Measurements from ENCODE around the gene ADGRG3. TPM values are rescaled to one million over a fixed set of nuclear protein-coding genes. Genes with fewer than 3 reads are reported as not detected.

ADGRG3 gene
- total and polyA plus RNA-seq, 2 of the 13 experiments (the other 11 are each of a cell fraction or from before 2014, with no cell fraction given): 2.7 to 11.8 TPM

DNA sequence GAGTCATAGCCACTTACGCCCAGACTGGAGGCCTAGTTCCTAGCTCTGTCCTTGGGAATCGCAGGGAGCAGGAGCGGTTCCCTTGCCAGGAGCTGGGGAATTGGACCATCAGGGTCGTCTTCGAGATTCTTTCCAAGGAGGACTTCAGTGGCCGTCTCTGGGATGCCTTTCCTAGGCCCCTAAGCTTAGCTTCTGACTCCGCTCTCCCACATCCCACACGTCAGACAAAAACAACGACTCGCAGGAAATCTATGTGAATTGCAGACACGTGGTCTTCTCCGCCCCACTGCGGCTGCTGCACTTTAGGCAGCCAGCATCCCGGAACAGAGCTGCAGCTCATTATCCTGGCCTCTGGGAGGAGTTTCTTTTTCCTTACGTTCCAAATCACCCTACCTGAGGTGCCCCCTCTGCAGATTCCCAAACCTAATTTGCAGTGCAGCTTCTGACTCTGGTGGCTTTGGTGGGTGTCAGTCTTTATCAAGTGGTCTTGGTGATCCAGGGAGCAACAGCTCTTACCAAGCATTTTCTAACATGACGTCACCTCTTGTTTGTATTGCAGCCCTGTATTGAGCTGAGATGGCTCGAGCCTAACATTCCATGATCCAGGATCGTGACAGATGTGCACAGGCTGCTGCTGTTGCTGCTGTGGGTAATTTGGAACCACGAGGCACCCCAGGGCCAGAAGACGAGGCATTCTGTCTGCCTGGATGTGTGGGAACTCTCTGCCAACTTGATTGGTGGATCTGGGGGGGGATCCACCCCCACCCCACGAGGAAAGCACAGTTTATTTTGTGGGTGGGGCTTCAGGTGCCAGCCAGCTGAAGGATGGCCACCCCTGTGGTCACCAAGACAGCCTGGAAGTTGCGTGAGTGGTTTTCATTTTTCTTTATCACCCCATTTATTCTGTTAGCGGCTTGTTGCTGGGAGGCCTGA, 68.6 kb downstream of the ADGRG3 start (continued):
- TF ChIP-seq, protein P1, sequence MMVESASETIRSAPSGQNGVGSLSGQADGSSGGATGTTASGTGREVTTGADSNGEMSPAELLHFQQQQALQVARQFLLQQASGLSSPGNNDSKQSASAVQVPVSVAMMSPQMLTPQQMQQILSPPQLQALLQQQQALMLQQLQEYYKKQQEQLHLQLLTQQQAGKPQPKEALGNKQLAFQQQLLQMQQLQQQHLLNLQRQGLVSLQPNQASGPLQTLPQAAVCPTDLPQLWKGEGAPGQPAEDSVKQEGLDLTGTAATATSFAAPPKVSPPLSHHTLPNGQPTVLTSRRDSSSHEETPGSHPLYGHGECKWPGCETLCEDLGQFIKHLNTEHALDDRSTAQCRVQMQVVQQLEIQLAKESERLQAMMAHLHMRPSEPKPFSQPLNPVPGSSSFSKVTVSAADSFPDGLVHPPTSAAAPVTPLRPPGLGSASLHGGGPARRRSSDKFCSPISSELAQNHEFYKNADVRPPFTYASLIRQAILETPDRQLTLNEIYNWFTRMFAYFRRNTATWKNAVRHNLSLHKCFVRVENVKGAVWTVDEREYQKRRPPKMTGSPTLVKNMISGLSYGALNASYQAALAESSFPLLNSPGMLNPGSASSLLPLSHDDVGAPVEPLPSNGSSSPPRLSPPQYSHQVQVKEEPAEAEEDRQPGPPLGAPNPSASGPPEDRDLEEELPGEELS (CRISPR knock-in tag; IDR thresholded peaks at IDR 0.05): peak; percentile 17; the same call in 1 of the 2 replicates
- TF ChIP-seq ZNF44 (CRISPR knock-in tag; IDR thresholded peaks at IDR 0.05) (no peak), ZNF709 (CRISPR knock-in tag; IDR thresholded peaks at IDR 0.05) (no peak), ZFY (CRISPR knock-in tag; IDR thresholded peaks at IDR 0.05) (peak; percentile 36; the same call in 1 of the 2 replicates), DPF2 (CRISPR knock-in tag; IDR thresholded peaks at IDR 0.05; ENCODE audit: borderline replicate concordance, low read depth) (no peak), PITX1 (CRISPR knock-in tag; IDR thresholded peaks at IDR 0.05) (no peak; the same call in 1 of the 2 replicates), ZNF205 (CRISPR knock-in tag; IDR thresholded peaks at IDR 0.05) (no peak), ARNT2 (CRISPR knock-in tag; IDR thresholded peaks at IDR 0.05; ENCODE audit: low read depth) (peak; percentile 40; the same call in 1 of the 2 replicates), ERF (CRISPR knock-in tag; IDR thresholded peaks at IDR 0.05) (0 out of 2 replicates have a peak, but pooled peaks have one; percentile 19), NCOA1 (CRISPR knock-in tag; IDR thresholded peaks at IDR 0.05) (no peak), NR2F2 (IDR thresholded peaks at IDR 0.05; ENCODE audit: borderline replicate concordance, low read depth) (no peak), NFYB (CRISPR knock-in tag; IDR thresholded peaks at IDR 0.05) (peak; percentile 31; the same call in 1 of the 2 replicates)
- TF ChIP-seq, protein P2, sequence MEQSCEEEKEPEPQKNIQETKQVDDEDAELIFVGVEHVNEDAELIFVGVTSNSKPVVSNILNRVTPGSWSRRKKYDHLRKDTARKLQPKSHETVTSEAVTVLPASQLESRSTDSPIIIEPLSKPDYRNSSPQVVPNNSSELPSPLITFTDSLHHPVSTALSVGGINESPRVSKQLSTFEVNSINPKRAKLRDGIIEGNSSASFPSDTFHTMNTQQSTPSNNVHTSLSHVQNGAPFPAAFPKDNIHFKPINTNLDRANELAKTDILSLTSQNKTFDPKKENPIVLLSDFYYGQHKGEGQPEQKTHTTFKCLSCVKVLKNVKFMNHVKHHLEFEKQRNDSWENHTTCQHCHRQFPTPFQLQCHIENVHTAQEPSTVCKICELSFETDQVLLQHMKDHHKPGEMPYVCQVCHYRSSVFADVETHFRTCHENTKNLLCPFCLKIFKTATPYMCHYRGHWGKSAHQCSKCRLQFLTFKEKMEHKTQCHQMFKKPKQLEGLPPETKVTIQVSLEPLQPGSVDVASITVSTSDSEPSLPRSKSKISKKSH (CRISPR knock-in tag; IDR thresholded peaks at IDR 0.05; ENCODE audit: borderline replicate concordance): no peak
- TF ChIP-seq, protein P3, sequence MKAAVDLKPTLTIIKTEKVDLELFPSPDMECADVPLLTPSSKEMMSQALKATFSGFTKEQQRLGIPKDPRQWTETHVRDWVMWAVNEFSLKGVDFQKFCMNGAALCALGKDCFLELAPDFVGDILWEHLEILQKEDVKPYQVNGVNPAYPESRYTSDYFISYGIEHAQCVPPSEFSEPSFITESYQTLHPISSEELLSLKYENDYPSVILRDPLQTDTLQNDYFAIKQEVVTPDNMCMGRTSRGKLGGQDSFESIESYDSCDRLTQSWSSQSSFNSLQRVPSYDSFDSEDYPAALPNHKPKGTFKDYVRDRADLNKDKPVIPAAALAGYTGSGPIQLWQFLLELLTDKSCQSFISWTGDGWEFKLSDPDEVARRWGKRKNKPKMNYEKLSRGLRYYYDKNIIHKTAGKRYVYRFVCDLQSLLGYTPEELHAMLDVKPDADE (CRISPR knock-in tag; IDR thresholded peaks at IDR 0.05): no peak
- TF ChIP-seq, protein P4, sequence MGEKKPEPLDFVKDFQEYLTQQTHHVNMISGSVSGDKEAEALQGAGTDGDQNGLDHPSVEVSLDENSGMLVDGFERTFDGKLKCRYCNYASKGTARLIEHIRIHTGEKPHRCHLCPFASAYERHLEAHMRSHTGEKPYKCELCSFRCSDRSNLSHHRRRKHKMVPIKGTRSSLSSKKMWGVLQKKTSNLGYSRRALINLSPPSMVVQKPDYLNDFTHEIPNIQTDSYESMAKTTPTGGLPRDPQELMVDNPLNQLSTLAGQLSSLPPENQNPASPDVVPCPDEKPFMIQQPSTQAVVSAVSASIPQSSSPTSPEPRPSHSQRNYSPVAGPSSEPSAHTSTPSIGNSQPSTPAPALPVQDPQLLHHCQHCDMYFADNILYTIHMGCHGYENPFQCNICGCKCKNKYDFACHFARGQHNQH (CRISPR knock-in tag; IDR thresholded peaks at IDR 0.05): no peak
- TF ChIP-seq, protein P5, sequence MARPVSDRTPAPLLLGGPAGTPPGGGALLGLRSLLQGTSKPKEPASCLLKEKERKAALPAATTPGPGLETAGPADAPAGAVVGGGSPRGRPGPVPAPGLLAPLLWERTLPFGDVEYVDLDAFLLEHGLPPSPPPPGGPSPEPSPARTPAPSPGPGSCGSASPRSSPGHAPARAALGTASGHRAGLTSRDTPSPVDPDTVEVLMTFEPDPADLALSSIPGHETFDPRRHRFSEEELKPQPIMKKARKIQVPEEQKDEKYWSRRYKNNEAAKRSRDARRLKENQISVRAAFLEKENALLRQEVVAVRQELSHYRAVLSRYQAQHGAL (CRISPR knock-in tag; IDR thresholded peaks at IDR 0.05; ENCODE audit: not compliant biosample characterization): no peak
- TF ChIP-seq, protein P6, sequence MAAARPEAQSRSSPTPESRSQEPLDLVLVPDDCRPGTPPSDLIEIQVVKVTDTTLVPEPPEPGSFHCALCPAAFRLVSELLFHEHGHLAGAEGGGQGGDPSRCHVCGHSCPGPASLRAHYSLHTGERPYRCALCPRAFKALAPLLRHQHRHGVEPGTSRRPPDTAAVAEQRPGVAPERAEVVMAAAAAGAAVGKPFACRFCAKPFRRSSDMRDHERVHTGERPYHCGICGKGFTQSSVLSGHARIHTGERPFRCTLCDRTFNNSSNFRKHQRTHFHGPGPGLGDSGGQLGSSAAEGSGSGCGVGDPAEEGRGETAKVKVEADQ (CRISPR knock-in tag; IDR thresholded peaks at IDR 0.05; ENCODE audit: borderline replicate concordance): no peak
- TF ChIP-seq, protein P7, sequence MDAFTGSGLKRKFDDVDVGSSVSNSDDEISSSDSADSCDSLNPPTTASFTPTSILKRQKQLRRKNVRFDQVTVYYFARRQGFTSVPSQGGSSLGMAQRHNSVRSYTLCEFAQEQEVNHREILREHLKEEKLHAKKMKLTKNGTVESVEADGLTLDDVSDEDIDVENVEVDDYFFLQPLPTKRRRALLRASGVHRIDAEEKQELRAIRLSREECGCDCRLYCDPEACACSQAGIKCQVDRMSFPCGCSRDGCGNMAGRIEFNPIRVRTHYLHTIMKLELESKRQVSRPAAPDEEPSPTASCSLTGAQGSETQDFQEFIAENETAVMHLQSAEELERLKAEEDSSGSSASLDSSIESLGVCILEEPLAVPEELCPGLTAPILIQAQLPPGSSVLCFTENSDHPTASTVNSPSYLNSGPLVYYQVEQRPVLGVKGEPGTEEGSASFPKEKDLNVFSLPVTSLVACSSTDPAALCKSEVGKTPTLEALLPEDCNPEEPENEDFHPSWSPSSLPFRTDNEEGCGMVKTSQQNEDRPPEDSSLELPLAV (CRISPR knock-in tag; conservative IDR thresholded peaks at IDR 0.05; ENCODE audit: low read depth): no peak

Measured in HepG2 (cell line).